ENCODE measurements around the gene INHBB. TPM values are rescaled to one million over a fixed set of nuclear protein-coding genes. Genes with fewer than 3 reads are reported as not detected.

Gene INHBB
- total RNA-seq, 1 experiment from 2014 or later, result 223 TPM

- POLR2A ChIA-PET (ENCODE audit: unreplicated experiment), result no interaction called here
Measured at GRCh38 chr2:120321721-120322284, 24.1 kb upstream of the INHBB start.

GRCh38 chr2:120322329-120322728, 23.6 kb upstream of the INHBB start:
- Histone ChIP-seq H3K4me1 (ENCODE audit: insufficient read depth, low read length) (no peaks in the 10 kb centered on the region), H3K4me3 (ENCODE audit: low read length) (no peak overlapping the region), H3K36me3 (ENCODE audit: low read depth, low read length) (no peaks in the 10 kb centered on the region), H3K4me2 (ENCODE audit: low read length) (no peak overlapping the region), H3K9ac (ENCODE audit: low read length) (no peak overlapping the region), H3F3A (ENCODE audit: low read length, unreplicated experiment) (no peaks in the 10 kb centered on the region), H2AFZ (ENCODE audit: low read length) (no peak overlapping the region), H3K27ac (ENCODE audit: low read length) (no peak overlapping the region), H3K27me3 (ENCODE audit: low read length) (no peaks in the 10 kb centered on the region), H3K79me2 (ENCODE audit: low read length) (no peaks in the 10 kb centered on the region), H3K9me2 (replicated peaks; ENCODE audit: low read length) (no peaks in the 10 kb centered on the region), H3K9me3 (ENCODE audit: low read length) (no peaks in the 10 kb centered on the region), H4K20me1 (ENCODE audit: low read length) (no peaks in the 10 kb centered on the region)
- TF ChIP-seq EZH2 (IDR thresholded peaks at IDR 0.05; ENCODE audit: low read length, unreplicated experiment), result no peak
- TF ChIP-seq, protein P1, sequence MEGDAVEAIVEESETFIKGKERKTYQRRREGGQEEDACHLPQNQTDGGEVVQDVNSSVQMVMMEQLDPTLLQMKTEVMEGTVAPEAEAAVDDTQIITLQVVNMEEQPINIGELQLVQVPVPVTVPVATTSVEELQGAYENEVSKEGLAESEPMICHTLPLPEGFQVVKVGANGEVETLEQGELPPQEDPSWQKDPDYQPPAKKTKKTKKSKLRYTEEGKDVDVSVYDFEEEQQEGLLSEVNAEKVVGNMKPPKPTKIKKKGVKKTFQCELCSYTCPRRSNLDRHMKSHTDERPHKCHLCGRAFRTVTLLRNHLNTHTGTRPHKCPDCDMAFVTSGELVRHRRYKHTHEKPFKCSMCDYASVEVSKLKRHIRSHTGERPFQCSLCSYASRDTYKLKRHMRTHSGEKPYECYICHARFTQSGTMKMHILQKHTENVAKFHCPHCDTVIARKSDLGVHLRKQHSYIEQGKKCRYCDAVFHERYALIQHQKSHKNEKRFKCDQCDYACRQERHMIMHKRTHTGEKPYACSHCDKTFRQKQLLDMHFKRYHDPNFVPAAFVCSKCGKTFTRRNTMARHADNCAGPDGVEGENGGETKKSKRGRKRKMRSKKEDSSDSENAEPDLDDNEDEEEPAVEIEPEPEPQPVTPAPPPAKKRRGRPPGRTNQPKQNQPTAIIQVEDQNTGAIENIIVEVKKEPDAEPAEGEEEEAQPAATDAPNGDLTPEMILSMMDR (conservative IDR thresholded peaks at IDR 0.05; ENCODE audit: low read depth, low read length), result no peak
- no peak for TF ChIP-seq EZH2phosphoT487 (IDR thresholded peaks at IDR 0.05; ENCODE audit: borderline replicate concordance, low read length)
- ATAC-seq, result no peak
- CTCF ChIA-PET, result no interaction called here
- BruUV-seq (replicated peaks), result no TSS peak
- intact Hi-C loops (cut with micrococcal nuclease), result no loop called here
- no peak for DNase-seq
- POLR2A ChIA-PET (ENCODE audit: unreplicated experiment), result no interaction called here

More at GRCh38 chr2:120321721-120322284, 24.1 kb upstream of the INHBB start:
- Histone ChIP-seq H3K4me1 (ENCODE audit: insufficient read depth, low read length) (no peaks in the 10 kb centered on the region), H3K79me2 (ENCODE audit: low read length) (no peaks in the 10 kb centered on the region), H4K20me1 (ENCODE audit: low read length) (no peaks in the 10 kb centered on the region), H3K4me2 (ENCODE audit: low read length) (no peak overlapping the region), H3K9ac (ENCODE audit: low read length) (no peak overlapping the region), H3F3A (ENCODE audit: low read length, unreplicated experiment) (no peaks in the 10 kb centered on the region), H3K9me2 (replicated peaks; ENCODE audit: low read length) (no peaks in the 10 kb centered on the region), H3K9me3 (ENCODE audit: low read length) (no peaks in the 10 kb centered on the region), H3K27me3 (ENCODE audit: low read length) (no peaks in the 10 kb centered on the region), H3K27ac (ENCODE audit: low read length) (no peak overlapping the region), H3K36me3 (ENCODE audit: low read depth, low read length) (no peaks in the 10 kb centered on the region), H2AFZ (ENCODE audit: low read length) (no peak overlapping the region), H3K4me3 (ENCODE audit: low read length) (no peak overlapping the region)
- ATAC-seq (no peak), DNase-seq (no peak)
- no peak for TF ChIP-seq EZH2phosphoT487 (IDR thresholded peaks at IDR 0.05; ENCODE audit: borderline replicate concordance, low read length)
- TF ChIP-seq EZH2 (IDR thresholded peaks at IDR 0.05; ENCODE audit: low read length, unreplicated experiment), result no peak
- TF ChIP-seq, protein P1 (conservative IDR thresholded peaks at IDR 0.05; ENCODE audit: low read depth, low read length), result no peak
- BruUV-seq (replicated peaks), result no TSS peak
- CTCF ChIA-PET, result no interaction called here
- intact Hi-C loops (cut with micrococcal nuclease), result no loop called here

- TF ChIP-seq, protein P1 (conservative IDR thresholded peaks at IDR 0.05; ENCODE audit: low read depth, low read length), result no peak
- TF ChIP-seq EZH2phosphoT487 (IDR thresholded peaks at IDR 0.05; ENCODE audit: borderline replicate concordance, low read length) (no peak), EZH2 (IDR thresholded peaks at IDR 0.05; ENCODE audit: low read length, unreplicated experiment) (no peak)
- Histone ChIP-seq H3K9me3 (ENCODE audit: low read length) (no peaks in the 10 kb centered on the region), H3K4me1 (ENCODE audit: insufficient read depth, low read length) (no peaks in the 10 kb centered on the region), H3F3A (ENCODE audit: low read length, unreplicated experiment) (no peaks in the 10 kb centered on the region), H3K79me2 (ENCODE audit: low read length) (no peaks in the 10 kb centered on the region), H3K4me3 (ENCODE audit: low read length) (no peak overlapping the region), H3K36me3 (ENCODE audit: low read depth, low read length) (no peaks in the 10 kb centered on the region), H3K4me2 (ENCODE audit: low read length) (no peak overlapping the region), H4K20me1 (ENCODE audit: low read length) (no peaks in the 10 kb centered on the region), H2AFZ (ENCODE audit: low read length) (no peak overlapping the region), H3K27me3 (ENCODE audit: low read length) (no peaks in the 10 kb centered on the region), H3K9ac (ENCODE audit: low read length) (no peak overlapping the region), H3K9me2 (replicated peaks; ENCODE audit: low read length) (no peaks in the 10 kb centered on the region), H3K27ac (ENCODE audit: low read length) (no peak overlapping the region)
- CTCF ChIA-PET, result interaction anchor here (0.6 kb wide), 1 partner anchor 783 kb away, joined by 3 read pairs; no protein-coding TSS in a partner anchor
- no peak for DNase-seq
- ATAC-seq, result no peak
- POLR2A ChIA-PET (ENCODE audit: unreplicated experiment), result no interaction called here
- no TSS peak for BruUV-seq (replicated peaks)
- intact Hi-C loops (cut with micrococcal nuclease), result no loop called here
Measured at GRCh38 chr2:120323214-120323613, 22.7 kb upstream of the INHBB start.
